LNCaP clone FGC (cell line): ENCODE data around the gene TP53I11.

Experiments used
- DNase-seq: peaks from one replicate; pipeline ENCODE4 v3.0.0-alpha.2; 2011; ENCODE audit warnings: low read depth
- H3K4me3 ChIP-seq: 2 replicates; pipeline ENCODE4 v1.5.1; 2011; ENCODE audit warnings: mild to moderate bottlenecking, low read depth, low read length, control low read depth
- TF ChIP-seq, protein P1 (sequence below): IDR thresholded peaks from 2 replicates; pipeline ENCODE4 v1.5.1; 2012; ENCODE audit warnings: mild to moderate bottlenecking; ENCODE audit not compliant: control insufficient read depth, insufficient read depth; ENCODE audit errors: extremely low read depth

The TP53I11 gene

DNA sequence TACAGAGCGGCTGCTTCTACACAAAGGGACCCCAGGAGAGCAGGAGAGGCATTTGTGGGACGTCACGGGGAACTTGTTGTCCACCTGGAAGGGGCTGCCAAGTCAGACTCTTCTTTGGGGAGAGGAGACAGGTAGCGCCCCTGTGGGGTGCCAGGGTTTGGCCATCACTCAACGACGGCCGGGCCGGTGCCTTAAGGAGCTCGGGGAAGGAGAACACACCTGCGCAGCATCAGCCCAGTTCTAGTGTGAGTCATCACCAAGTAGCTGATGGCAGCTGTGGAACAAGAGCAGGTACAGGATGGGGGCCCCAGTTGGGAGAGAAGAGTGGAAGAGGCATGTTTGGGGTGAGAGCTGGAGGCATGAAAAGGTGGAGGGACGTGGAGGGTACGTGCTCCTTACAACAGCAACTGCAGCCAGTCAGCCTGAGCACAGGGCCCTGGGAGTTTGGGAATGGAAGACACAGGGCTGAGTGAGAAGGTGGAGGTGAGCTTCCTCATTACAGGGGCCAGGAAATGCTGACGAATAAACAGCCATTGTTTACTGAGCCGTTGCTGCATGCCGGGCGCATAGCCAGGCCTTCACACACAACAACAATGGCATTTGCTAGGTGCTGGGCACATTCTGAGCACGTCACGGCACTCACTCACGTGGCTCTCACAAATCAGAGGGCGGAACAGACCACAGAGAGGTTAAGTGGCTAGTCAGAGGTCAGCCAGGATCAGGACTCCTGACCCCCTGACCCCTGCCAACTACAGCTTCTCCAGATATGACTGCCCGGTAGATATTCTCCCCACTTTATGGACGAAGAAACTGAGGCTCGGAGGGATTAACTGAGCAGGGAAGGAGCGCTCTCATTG, 29.1 kb upstream of the TP53I11 start:
- DNase-seq: peak; percentile 99
- TF ChIP-seq, protein P1, sequence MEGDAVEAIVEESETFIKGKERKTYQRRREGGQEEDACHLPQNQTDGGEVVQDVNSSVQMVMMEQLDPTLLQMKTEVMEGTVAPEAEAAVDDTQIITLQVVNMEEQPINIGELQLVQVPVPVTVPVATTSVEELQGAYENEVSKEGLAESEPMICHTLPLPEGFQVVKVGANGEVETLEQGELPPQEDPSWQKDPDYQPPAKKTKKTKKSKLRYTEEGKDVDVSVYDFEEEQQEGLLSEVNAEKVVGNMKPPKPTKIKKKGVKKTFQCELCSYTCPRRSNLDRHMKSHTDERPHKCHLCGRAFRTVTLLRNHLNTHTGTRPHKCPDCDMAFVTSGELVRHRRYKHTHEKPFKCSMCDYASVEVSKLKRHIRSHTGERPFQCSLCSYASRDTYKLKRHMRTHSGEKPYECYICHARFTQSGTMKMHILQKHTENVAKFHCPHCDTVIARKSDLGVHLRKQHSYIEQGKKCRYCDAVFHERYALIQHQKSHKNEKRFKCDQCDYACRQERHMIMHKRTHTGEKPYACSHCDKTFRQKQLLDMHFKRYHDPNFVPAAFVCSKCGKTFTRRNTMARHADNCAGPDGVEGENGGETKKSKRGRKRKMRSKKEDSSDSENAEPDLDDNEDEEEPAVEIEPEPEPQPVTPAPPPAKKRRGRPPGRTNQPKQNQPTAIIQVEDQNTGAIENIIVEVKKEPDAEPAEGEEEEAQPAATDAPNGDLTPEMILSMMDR: no peak
- peak overlapping the region; percentile 53 for H3K4me3 ChIP-seq

DNA sequence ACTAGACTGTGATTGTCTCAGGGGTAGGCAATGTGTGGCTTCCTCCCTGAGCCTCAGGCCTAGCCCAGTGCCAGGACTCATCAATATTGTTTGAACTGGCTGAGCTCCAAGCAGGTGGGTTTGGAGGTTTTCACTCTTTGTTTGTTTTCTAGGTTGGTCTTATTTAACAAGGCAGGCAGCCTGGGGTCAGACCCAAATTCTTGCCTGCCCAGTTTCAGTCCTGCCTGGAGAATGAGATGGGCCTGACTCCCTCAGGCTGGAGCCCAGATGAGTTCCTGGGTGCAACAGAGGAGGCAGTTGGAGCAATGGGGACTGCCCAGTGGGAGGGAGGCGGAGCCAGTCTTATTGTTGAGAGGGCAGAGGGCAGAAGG, 28.3 kb upstream of the TP53I11 start:
- TF ChIP-seq, protein P1: no peak
- peak; percentile 100 for DNase-seq
- H3K4me3 ChIP-seq: peak overlapping the region; percentile 53

DNA sequence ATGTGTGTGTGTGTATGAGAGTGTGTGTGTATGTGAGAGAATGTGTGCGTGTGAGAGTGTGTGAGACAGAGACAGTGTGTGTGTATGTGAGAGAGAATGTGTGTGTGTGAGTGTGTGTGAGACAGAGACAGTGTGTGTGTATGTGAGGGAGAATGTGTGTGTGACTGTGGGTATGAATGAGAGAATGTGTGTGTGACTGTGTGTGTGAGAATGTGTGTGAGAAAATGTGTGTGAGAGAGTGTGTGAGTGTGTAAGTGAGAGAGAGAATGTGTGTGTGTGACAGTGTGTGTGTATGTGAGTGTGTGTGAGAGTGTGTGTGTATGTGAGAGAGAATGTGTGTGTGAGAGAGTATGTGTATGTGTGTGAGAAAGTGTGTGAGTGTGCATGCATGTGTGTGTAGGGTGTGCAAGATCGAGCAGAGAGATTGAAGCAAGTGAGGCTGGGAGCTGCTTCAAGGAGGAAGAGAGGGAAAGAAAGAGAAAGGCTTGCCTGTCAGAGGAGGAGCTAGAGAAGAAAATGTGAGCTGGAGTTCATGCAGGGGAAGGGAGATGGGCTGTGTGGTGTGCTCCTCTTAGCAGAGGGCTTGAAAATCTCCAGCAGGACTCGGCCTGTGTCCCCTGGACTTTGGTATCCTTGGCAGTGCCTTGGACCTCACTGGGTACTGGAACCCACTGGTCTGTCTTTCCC, 27.7 kb upstream of the TP53I11 start:
- DNase-seq: no peak
- no peak overlapping the region for H3K4me3 ChIP-seq
- TF ChIP-seq, protein P1: no peak

DNA sequence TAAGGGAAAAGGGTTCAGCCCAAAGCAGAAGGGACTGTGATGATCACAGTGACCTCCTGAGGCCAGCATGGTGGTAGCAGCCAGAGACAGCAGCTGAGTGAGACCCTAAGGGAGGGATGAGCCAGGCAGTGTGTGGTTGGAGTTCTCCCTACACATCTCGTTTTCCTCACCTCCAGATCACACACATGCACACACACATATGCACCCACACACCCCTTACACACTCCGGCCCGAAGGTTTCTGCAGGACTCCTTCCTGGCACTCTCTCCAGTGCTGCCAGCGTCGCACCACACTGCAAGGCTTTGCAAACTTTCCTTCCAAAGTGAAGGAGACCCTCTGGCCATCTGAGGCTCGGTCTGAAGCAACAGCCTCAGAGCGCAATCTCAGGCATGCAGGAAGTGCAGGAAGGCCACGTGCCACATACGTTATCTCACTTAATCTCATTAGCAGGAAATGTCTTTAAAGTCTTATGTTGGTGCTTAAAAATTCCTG, 26.9 kb upstream of the TP53I11 start:
- no peak overlapping the region; the same call in 1 of the 2 replicates for H3K4me3 ChIP-seq
- DNase-seq: peak; percentile 55
- TF ChIP-seq, protein P1: peak; percentile 52

DNA sequence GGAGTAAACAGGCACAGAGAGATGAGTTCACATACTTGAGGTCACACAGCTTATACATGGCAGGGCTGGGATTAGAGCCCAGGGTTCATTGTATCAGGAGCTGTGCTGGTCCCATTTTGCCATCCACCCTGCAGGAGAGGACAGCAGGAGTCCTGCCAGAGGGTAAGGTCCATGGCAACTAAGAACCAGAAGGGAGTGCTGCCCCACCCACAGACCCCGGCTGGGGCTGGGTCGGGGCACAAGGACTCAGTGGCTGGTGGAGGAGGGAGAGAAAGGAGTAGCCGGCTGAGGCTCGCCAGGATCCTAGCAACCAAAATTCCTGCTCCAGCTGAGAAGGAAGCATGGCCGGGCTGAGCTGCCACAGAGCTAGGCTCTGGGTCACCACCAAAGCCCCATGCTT, 25.9 kb upstream of the TP53I11 start:
- DNase-seq: no peak
- TF ChIP-seq, protein P1: no peak
- no peak overlapping the region for H3K4me3 ChIP-seq

DNA sequence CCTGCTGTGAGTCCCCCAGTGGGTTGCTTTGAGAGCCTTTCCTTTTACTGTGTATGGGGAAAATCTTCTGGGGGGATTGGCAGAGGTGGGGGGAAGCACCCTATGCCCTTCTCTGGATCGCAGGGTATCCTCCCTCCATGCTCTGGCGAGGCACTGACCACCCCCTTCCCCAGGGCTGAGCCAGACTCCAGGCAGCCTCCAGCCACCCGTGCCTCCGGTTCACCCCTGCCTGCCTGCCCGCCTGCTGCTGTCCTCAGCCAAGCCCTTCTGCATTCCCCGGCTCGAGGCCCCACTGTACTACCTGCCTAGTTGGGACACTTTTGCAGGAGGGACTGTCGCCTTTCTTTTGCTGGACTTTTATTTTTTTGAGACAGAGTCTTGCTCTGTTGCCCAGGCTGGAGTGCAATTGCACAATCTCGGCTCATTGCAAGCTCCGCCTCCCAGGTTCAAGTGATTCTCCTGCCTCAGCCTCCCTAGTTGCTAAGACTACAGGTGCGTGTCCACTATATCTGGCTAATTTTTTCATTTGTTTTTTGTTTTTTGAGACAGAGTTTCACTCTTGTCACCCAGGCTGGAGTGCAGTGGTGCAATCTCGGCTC, 23.8 kb upstream of the TP53I11 start:
- TF ChIP-seq, protein P1: no peak
- no peak overlapping the region for H3K4me3 ChIP-seq
- no peak for DNase-seq
